GM12878 (cell line): ENCODE measurements around the gene FAM114A2. TPM values are rescaled to one million over a fixed set of nuclear protein-coding genes. Genes with fewer than 3 reads are reported as not detected.

ENCODE experiments used
- BCL3 ChIP-seq: IDR thresholded peaks from 2 replicates; pipeline ENCODE4 v1.6.1; 2011; ENCODE audit warnings: borderline replicate concordance, low read depth, mild to moderate bottlenecking, moderate library complexity, low read length; ENCODE audit not compliant: insufficient read depth, poor library complexity, severe bottlenecking
- BMI1 ChIP-seq: fragments of 450-650 bp; IDR thresholded peaks from 2 replicates; pipeline ENCODE4 v1.6.1; 2016; ENCODE audit warnings: mild to moderate bottlenecking, moderate library complexity, borderline replicate concordance
- EGR1 ChIP-seq, 2 experiments: IDR thresholded peaks; 1 replicate in 1 of 2; 2 replicates in 1 of 2; pipeline ENCODE4 v1.6.1; 2011 to 2012; ENCODE audit warnings: low read depth in 2 of 2, low read length in 2 of 2, borderline replicate concordance in 1 of 2, mild to moderate bottlenecking in 1 of 2, moderate library complexity in 1 of 2
- IRF4 ChIP-seq: IDR thresholded peaks from 2 replicates; pipeline ENCODE4 v1.6.1; 2011; ENCODE audit warnings: low read depth, low read length
- JUND ChIP-seq: IDR thresholded peaks from 2 replicates; pipeline ENCODE4 v1.6.1; 2012; ENCODE audit warnings: low read depth, mild to moderate bottlenecking, low read length, improper control_type of control experiment, moderate library complexity
- MAX ChIP-seq: IDR thresholded peaks from 2 replicates; pipeline ENCODE4 v1.6.1; 2012; ENCODE audit warnings: low read depth, low read length, improper control_type of control experiment
- MYC ChIP-seq: IDR thresholded peaks from 2 replicates; pipeline ENCODE4 v1.6.1; 2011; ENCODE audit warnings: mild to moderate bottlenecking, low read length, moderate library complexity, inconsistent platforms; ENCODE audit not compliant: insufficient read depth, insufficient replicate concordance, insufficient read length, severe bottlenecking
- NR2C1 ChIP-seq: fragments of 450-650 bp; IDR thresholded peaks from 2 replicates; pipeline ENCODE4 v1.6.1; 2017; ENCODE audit warnings: antibody characterized with exemption, mild to moderate bottlenecking, moderate library complexity
- PML ChIP-seq: IDR thresholded peaks from 2 replicates; pipeline ENCODE4 v1.6.1; 2012; ENCODE audit warnings: low read length, inconsistent platforms
- SIX5 ChIP-seq: IDR thresholded peaks from 2 replicates; pipeline ENCODE4 v1.6.1; 2011; ENCODE audit warnings: mild to moderate bottlenecking, low read depth, low read length, moderate library complexity; ENCODE audit not compliant: severe bottlenecking
- TARDBP ChIP-seq: IDR thresholded peaks from 2 replicates; pipeline ENCODE4 v1.6.1; 2016; ENCODE audit warnings: borderline replicate concordance
- TBL1XR1 ChIP-seq: IDR thresholded peaks from 2 replicates; pipeline ENCODE4 v1.6.1; 2012; ENCODE audit warnings: low read depth, low read length, improper control_type of control experiment
- ZNF24 ChIP-seq: fragments of 450-650 bp; IDR thresholded peaks from 2 replicates; pipeline ENCODE4 v1.6.1; 2017; ENCODE audit warnings: antibody characterized with exemption, mild to moderate bottlenecking
- ZNF384 ChIP-seq: IDR thresholded peaks from 2 replicates; pipeline ENCODE4 v1.6.1; 2012; ENCODE audit warnings: low read depth, mild to moderate bottlenecking, low read length, improper control_type of control experiment, borderline replicate concordance
- ZNF687 ChIP-seq: fragments of 450-650 bp; IDR thresholded peaks from 2 replicates; pipeline ENCODE4 v1.6.1; 2017; ENCODE audit warnings: mild to moderate bottlenecking, moderate library complexity
- polyA plus RNA-seq, 11 experiments: library from polyadenylated mRNA; depleted of rRNA in 4 of 11; unstranded in 6 of 11; stranded (reverse) in 5 of 11; fragments of >200 nt; fragmentation: Nextera tagmentation in 4 of 11; fragmentation: Illumina TruSeq in 1 of 11; extraction: Ambion mirVana in 4 of 11; extraction: Trizol in 1 of 11; gene quantifications; 1 replicate in 1 of 11; 2 replicates in 10 of 11; pipeline versions ENCODE4 v1.2.1 to v1.2.3, GENCODE V29; 2011 to 2016; ENCODE audit warnings: inconsistent platforms in 2 of 11, missing spikeins in 2 of 11, low read depth in 1 of 11
- total RNA-seq, 4 experiments: library from RNA; depleted of rRNA in 3 of 4; stranded (reverse); fragments of >200 nt in 3 of 4; fragmentation: Illumina TruSeq in 1 of 4; extraction: Trizol in 1 of 4; gene quantifications; 2 replicates each; pipeline versions ENCODE4 v1.2.1 to v1.2.3, GENCODE V29; 2013 to 2021
- TF ChIP-seq, protein P1 (sequence below): IDR thresholded peaks from 2 replicates; pipeline ENCODE4 v1.6.1; 2011; ENCODE audit warnings: borderline replicate concordance, low read depth, mild to moderate bottlenecking, moderate library complexity, mixed read lengths, low read length; ENCODE audit not compliant: insufficient read depth; ENCODE audit errors: extremely low read length
- TF ChIP-seq, protein P2 (sequence below): IDR thresholded peaks from 2 replicates; pipeline ENCODE4 v1.6.1; 2011; ENCODE audit warnings: mild to moderate bottlenecking, low read depth, low read length, moderate library complexity; ENCODE audit not compliant: insufficient replicate concordance
- TF ChIP-seq, protein P3 (sequence below): fragments of 450-650 bp; IDR thresholded peaks from 2 replicates; pipeline ENCODE4 v1.6.1; 2017; ENCODE audit warnings: borderline replicate concordance

The FAM114A2 gene
- total and polyA plus RNA-seq, 10 of the 15 experiments (the other 5 are each of a cell fraction or from before 2014, with no cell fraction given) = 16.8 to 32.8 (median 24.3) TPM

- TF ChIP-seq ZNF687 (no peak), MAX (no peak), NR2C1 (no peak), ZNF24 (no peak), JUND (no peak), BCL3 (no peak), IRF4 (no peak; the same call in 1 of the 2 replicates), TBL1XR1 (no peak), EGR1 (IDR thresholded peaks at IDR 0.05; ENCODE audit: borderline replicate concordance in 1 of 2, low read depth in 2 of 2, low read length in 2 of 2) (0 out of 3 replicates have a peak, but pooled peaks of 1 of the 2 experiments have one; percentile 31), BMI1 (no peak), ZNF384 (no peak), SIX5 (no peak), TARDBP (no peak), PML (no peak), MYC (peak; percentile 37)
- TF ChIP-seq, protein P1, sequence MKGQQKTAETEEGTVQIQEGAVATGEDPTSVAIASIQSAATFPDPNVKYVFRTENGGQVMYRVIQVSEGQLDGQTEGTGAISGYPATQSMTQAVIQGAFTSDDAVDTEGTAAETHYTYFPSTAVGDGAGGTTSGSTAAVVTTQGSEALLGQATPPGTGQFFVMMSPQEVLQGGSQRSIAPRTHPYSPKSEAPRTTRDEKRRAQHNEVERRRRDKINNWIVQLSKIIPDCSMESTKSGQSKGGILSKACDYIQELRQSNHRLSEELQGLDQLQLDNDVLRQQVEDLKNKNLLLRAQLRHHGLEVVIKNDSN = no peak
- TF ChIP-seq, protein P2, sequence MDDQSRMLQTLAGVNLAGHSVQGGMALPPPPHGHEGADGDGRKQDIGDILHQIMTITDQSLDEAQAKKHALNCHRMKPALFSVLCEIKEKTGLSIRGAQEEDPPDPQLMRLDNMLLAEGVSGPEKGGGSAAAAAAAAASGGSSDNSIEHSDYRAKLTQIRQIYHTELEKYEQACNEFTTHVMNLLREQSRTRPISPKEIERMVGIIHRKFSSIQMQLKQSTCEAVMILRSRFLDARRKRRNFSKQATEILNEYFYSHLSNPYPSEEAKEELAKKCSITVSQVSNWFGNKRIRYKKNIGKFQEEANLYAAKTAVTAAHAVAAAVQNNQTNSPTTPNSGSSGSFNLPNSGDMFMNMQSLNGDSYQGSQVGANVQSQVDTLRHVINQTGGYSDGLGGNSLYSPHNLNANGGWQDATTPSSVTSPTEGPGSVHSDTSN = peak; percentile 16
- TF ChIP-seq, protein P3, sequence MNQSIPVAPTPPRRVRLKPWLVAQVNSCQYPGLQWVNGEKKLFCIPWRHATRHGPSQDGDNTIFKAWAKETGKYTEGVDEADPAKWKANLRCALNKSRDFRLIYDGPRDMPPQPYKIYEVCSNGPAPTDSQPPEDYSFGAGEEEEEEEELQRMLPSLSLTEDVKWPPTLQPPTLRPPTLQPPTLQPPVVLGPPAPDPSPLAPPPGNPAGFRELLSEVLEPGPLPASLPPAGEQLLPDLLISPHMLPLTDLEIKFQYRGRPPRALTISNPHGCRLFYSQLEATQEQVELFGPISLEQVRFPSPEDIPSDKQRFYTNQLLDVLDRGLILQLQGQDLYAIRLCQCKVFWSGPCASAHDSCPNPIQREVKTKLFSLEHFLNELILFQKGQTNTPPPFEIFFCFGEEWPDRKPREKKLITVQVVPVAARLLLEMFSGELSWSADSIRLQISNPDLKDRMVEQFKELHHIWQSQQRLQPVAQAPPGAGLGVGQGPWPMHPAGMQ = no peak
Observed at GRCh38 chr5:154038261-154038706, 426 bp downstream of the FAM114A2 start (continued).
